ENCODE measurements around the gene IFNL1. TPM values are rescaled to one million over a fixed set of nuclear protein-coding genes. Genes with fewer than 3 reads are reported as not detected.
"Not testable (repeated sequence)": the region's sequence is repeated elsewhere in the genome, so short reads cannot be mapped to it uniquely, and the experiment has no call there.

IFNL1 gene
- total RNA-seq, 1 donor from 2014 or later: not detected

DNA sequence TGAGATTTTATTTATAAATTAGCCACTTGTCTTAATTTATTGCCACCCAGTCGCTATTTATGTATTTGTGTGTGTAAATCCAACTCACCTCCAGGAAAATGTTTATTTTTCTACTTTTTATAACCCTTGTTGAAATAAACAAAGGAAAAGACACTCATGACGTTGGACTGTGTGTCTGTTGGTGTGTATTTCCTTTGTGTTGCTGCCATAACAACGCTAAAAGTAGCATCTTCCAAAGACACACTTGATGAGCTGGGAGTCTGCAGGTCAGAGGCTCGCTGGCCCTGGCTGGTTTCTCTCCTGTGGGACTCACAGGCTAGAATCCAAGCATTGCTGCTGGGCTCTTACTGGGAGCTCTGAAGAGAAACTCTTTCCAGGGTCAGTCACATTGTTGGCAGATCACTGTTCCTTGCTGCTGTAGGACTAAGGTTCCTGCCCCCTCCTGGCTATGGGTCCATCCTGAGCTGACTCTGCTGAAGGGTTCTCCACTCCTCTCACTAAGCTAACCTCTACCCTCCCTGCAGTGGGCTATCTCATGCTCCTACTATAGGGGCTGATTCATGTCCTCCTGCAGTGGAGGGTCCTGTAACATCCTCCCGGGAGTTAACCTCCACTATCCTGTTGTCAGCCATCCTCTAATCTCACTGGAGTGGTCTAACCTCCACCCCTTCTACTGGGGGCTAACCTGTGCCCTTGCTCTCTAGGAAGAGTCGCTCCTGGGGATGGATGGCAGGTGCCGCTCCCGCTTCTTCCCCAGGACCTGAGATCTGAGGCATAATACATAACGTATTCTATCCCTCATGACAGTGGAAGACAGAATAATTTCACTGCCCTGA is 26.0 kb upstream of the IFNL1 start:
- Histone ChIP-seq H3K27ac (replicated peaks) (no peak overlapping the region), H3K4me3 (no peak overlapping the region), H3K36me3 (no peaks in the 10 kb centered on the region), H3K27me3 (ENCODE audit: low read depth) (peaks cover 73% of the 10 kb centered on the region), H3K9me3 (replicated peaks) (no peaks in the 10 kb centered on the region), H3K4me1 (peaks cover 3% of the 10 kb centered on the region)
- DNase-seq: no peak
- intact Hi-C loops (cut with micrococcal nuclease): no loop called here
- TF ChIP-seq, protein P1, sequence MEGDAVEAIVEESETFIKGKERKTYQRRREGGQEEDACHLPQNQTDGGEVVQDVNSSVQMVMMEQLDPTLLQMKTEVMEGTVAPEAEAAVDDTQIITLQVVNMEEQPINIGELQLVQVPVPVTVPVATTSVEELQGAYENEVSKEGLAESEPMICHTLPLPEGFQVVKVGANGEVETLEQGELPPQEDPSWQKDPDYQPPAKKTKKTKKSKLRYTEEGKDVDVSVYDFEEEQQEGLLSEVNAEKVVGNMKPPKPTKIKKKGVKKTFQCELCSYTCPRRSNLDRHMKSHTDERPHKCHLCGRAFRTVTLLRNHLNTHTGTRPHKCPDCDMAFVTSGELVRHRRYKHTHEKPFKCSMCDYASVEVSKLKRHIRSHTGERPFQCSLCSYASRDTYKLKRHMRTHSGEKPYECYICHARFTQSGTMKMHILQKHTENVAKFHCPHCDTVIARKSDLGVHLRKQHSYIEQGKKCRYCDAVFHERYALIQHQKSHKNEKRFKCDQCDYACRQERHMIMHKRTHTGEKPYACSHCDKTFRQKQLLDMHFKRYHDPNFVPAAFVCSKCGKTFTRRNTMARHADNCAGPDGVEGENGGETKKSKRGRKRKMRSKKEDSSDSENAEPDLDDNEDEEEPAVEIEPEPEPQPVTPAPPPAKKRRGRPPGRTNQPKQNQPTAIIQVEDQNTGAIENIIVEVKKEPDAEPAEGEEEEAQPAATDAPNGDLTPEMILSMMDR (IDR thresholded peaks at IDR 0.05; ENCODE audit: borderline replicate concordance): no peak

DNA sequence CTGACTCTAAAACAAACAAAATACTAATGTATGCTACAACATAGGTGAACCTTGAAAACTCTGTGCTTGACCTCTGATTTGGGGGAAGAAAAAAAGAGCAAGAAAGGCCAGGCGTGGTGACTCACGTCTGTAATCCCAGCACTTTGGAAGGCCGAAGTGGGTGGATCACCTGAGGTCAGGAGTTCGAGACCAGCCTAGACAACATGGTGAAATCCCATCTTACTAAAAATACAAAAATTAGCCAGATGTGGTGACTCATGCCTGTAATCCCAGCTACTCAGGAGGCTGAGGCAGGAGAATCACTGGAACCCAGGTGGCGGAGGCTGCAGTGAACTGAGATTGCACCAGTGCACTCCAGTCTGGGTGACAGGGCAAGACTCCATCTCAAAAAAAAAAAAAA is 22.3 kb upstream of the IFNL1 start:
- H3K4me3 ChIP-seq; DNase-seq; H3K36me3 ChIP-seq; H3K4me1 ChIP-seq; H3K27ac ChIP-seq (replicated peaks); intact Hi-C loops (cut with micrococcal nuclease); H3K9me3 ChIP-seq (replicated peaks): not testable (repeated sequence)
- peaks cover 77% of the 10 kb centered on the region for H3K27me3 ChIP-seq (ENCODE audit: low read depth)

DNA sequence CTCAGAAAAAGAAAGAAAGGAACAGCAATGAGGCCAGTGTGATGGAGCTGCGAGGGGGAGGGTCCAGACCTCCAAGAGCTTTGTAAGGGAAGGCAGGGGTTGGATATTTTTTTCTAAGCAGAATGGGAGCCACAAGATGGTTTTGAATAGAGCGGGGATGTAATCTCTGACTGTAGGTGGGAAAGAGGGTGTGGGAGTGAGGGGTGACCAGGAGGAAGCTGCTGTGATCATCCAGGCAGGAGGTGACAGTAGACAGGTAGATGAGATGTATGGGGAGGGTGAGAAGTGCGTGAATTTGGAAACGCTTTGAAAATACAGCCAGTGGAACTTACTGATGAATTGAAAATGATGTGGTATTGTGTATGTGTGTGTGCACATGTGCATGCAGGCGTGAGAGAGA is 20.6 kb upstream of the IFNL1 start:
- TF ChIP-seq, protein P1 (IDR thresholded peaks at IDR 0.05; ENCODE audit: borderline replicate concordance): no peak
- DNase-seq: no peak
- Histone ChIP-seq H3K9me3 (replicated peaks) (no peaks in the 10 kb centered on the region), H3K4me3 (no peak overlapping the region), H3K27ac (replicated peaks) (no peak overlapping the region), H3K27me3 (ENCODE audit: low read depth) (peaks cover 73% of the 10 kb centered on the region), H3K36me3 (no peaks in the 10 kb centered on the region), H3K4me1 (no peaks in the 10 kb centered on the region)
- intact Hi-C loops (cut with micrococcal nuclease): no loop called here

DNA sequence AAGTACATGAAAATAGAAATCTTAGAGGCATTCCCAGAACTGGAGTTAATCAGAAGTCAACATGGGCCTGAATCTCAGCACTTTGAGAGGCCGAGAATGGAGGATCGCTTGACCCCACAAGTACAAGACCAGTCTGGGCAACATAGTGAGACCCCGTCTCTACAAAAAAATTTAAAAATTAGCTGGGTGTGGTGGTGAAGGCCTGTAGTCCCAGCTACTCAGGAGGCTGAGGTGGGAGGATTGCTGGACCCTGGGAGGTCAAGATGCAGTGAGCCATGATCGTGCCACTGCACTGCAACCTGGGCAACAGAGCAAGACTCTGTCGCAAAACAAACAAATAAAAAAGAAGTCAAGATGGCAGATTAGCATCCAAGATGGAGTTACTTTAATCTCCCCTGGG is 19.5 kb upstream of the IFNL1 start:
- DNase-seq: no peak
- Histone ChIP-seq H3K27ac (replicated peaks) (no peak overlapping the region), H3K27me3 (ENCODE audit: low read depth) (peaks cover 65% of the 10 kb centered on the region), H3K4me3 (no peak overlapping the region), H3K9me3 (replicated peaks) (peaks cover 9% of the 10 kb centered on the region), H3K36me3 (no peaks in the 10 kb centered on the region), H3K4me1 (no peaks in the 10 kb centered on the region)
- intact Hi-C loops (cut with micrococcal nuclease): no loop called here
- TF ChIP-seq, protein P1 (IDR thresholded peaks at IDR 0.05; ENCODE audit: borderline replicate concordance): no peak

DNA sequence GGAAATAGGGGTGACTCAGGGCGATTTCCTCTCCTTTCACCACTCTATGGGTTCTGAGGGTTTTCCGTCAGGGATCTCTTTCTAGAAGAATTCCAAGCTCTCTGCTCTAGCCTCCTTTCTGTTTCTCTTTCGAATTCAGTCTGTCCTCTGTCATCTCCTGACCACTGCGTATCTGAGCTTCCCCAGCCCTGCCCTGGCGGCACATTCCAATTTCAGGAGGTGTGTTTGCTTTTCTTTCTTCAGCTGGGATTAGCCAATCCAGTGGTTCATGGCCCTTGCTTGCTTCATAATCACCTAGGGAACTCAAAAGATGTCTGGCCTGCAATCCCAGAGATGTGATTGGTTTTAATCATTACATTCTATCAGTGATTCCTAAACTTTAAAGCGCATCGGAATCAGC is 18.6 kb upstream of the IFNL1 start:
- DNase-seq: no peak
- no peak overlapping the region for H3K4me3 ChIP-seq
- H3K27me3 ChIP-seq (ENCODE audit: low read depth): peaks cover 66% of the 10 kb centered on the region
- TF ChIP-seq, protein P1 (IDR thresholded peaks at IDR 0.05; ENCODE audit: borderline replicate concordance): no peak
- H3K36me3 ChIP-seq: no peaks in the 10 kb centered on the region
- intact Hi-C loops (cut with micrococcal nuclease): no loop called here
- H3K27ac ChIP-seq (replicated peaks): no peak overlapping the region
- H3K4me1 ChIP-seq: no peaks in the 10 kb centered on the region
- H3K9me3 ChIP-seq (replicated peaks): peaks cover 18% of the 10 kb centered on the region

DNA sequence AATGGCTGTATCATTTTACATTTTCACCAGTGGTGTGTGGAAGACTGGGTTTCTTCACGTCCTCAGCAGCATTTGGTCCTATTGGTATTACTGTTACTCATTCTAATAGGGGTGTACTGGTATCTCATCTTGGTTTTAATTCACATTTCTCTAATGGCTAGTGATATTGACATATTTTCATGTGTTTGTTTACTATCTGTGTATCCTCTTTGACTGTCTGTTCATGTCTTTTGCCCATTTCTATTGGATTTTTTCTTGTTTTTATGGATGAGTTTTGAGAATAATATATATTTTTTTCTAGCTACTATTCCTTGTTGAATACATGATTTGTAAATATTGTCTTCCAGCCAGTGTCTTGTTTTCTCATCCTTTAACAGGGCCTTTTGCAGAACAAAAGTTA is 14.2 kb upstream of the IFNL1 start:
- TF ChIP-seq, protein P1 (IDR thresholded peaks at IDR 0.05; ENCODE audit: borderline replicate concordance): no peak
- no peaks in the 10 kb centered on the region for H3K4me1 ChIP-seq
- H3K36me3 ChIP-seq: no peaks in the 10 kb centered on the region
- no peak overlapping the region for H3K4me3 ChIP-seq
- H3K27me3 ChIP-seq (ENCODE audit: low read depth): peaks cover 56% of the 10 kb centered on the region
- no peak for DNase-seq
- H3K27ac ChIP-seq (replicated peaks): no peak overlapping the region
- intact Hi-C loops (cut with micrococcal nuclease): no loop called here
- H3K9me3 ChIP-seq (replicated peaks): peaks cover 46% of the 10 kb centered on the region
